Epithelial cell of umbilical artery (primary cell): ENCODE measurements around the gene YIF1A. TPM values are rescaled to one million over a fixed set of nuclear protein-coding genes. Genes with fewer than 3 reads are reported as not detected.

Source experiments
- total RNA-seq: library from RNA; depleted of rRNA; stranded (reverse); fragments of >200 nt; gene quantifications from 2 replicates; pipeline ENCODE4 v1.2.3, GENCODE V29; 2014

Gene YIF1A
- 193 and 255 TPM in 2 replicates for total RNA-seq

GRCh38 chr11:66288671-66289547 is at the start of gene YIF1A:
Gene YIF1A, minus strand, starts transcription at chr11:66289143. Its CDS starts 158 bp downstream, at chr11:66288985.

GRCh38 chr11:66336234-66337102 is 47.5 kb upstream of the YIF1A start, which contains the start of gene RIN1:
Gene RIN1, minus strand, starts transcription at chr11:66336434. Its CDS starts 32 bp downstream, at chr11:66336402.

GRCh38 chr11:66316849-66317251 is 27.9 kb upstream of the YIF1A start, which contains the start of gene CD248:
Gene CD248, minus strand, starts transcription at chr11:66317044. Its CDS starts 17 bp downstream, at chr11:66317027.

GRCh38 chr11:66291706-66292542 is 3.0 kb upstream of the YIF1A start, which contains the start of gene TMEM151A:
Gene TMEM151A, plus strand, starts transcription at chr11:66291894. Its CDS starts 120 bp downstream, at chr11:66292014.

GRCh38 chr11:66277471-66278362 is 11.2 kb downstream of the YIF1A start, which contains the start of gene CNIH2:
Gene CNIH2, plus strand, starts transcription at chr11:66278175. Its CDS starts 282 bp downstream, at chr11:66278457.

GRCh38 chr11:66268244-66268951 is 20.5 kb downstream of the YIF1A start, which contains the start of gene RAB1B:
Gene RAB1B, plus strand, starts transcription at chr11:66268639. Its CDS starts 41 bp downstream, at chr11:66268680.

Other genes with a start within 250 kb of the YIF1A start
- not detected in 2 replicates for gene GAL3ST3, start 240.0 kb downstream of the YIF1A start, total RNA-seq
- gene SF3B2, start 236.8 kb downstream of the YIF1A start, total RNA-seq: 99.4 and 114 TPM in 2 replicates
- gene PACS1, start 218.9 kb downstream of the YIF1A start, total RNA-seq: 12.7 and 17.8 TPM in 2 replicates
- 15.2 and 19.5 TPM in 2 replicates for gene KLC2, start 31.4 kb downstream of the YIF1A start, total RNA-seq
- gene RAB1B, start 20.5 kb downstream of the YIF1A start, total RNA-seq: 65.0 and 70.5 TPM in 2 replicates
- gene CNIH2, start 11.0 kb downstream of the YIF1A start, total RNA-seq: not detected in 2 replicates
- gene TMEM151A, start 2.8 kb upstream of the YIF1A start, total RNA-seq: not detected in 2 replicates
- gene CD248, start 27.9 kb upstream of the YIF1A start, total RNA-seq: 0.65 and 1.2 TPM in 2 replicates
- gene RIN1, start 47.3 kb upstream of the YIF1A start, total RNA-seq: 4.9 and 8.1 TPM in 2 replicates
- gene BRMS1, start 56.0 kb upstream of the YIF1A start, total RNA-seq: 75.7 and 89.8 TPM in 2 replicates
- gene B4GAT1, start 58.5 kb upstream of the YIF1A start, total RNA-seq: 35.4 and 36.5 TPM in 2 replicates
- 0.76 and 0.97 TPM in 2 replicates for gene SLC29A2, start 82.6 kb upstream of the YIF1A start, total RNA-seq
- gene NPAS4, start 131.9 kb upstream of the YIF1A start, total RNA-seq: not detected in 2 replicates
- 55.9 and 81.8 TPM in 2 replicates for gene MRPL11, start 149.7 kb upstream of the YIF1A start, total RNA-seq
- 2.9 and 3.2 TPM in 2 replicates for gene PELI3, start 177.8 kb upstream of the YIF1A start, total RNA-seq
- 50.8 and 58.8 TPM in 2 replicates for gene DPP3, start 191.3 kb upstream of the YIF1A start, total RNA-seq
- 17.9 and 23.4 TPM in 2 replicates for gene BBS1, start 221.5 kb upstream of the YIF1A start, total RNA-seq